Neuronal stem cell (in vitro differentiated cells): Measurements from ENCODE around the gene CDH13. TPM values are rescaled to one million over a fixed set of nuclear protein-coding genes. Genes with fewer than 3 reads are reported as not detected.
A peak's percentile ranks its signal among the peaks of the same experiment; 100 is the strongest.

Experiments
- DNase-seq: peaks from one replicate; pipeline ENCODE4 v3.0.0-alpha.2; 2013; ENCODE audit warnings: low spot score
- H2AFZ ChIP-seq: one replicate; pipeline ENCODE4 v1.6.1; 2013; ENCODE audit warnings: mild to moderate bottlenecking, low read length, inconsistent platforms
- H2AK5ac ChIP-seq: 2 replicates; pipeline ENCODE4 v1.6.1; 2013; ENCODE audit warnings: low read depth, mild to moderate bottlenecking, inconsistent platforms, low read length, moderate library complexity, mixed read lengths
- H2BK120ac ChIP-seq: 2 replicates; pipeline ENCODE4 v1.6.1; 2013; ENCODE audit warnings: low read depth, mild to moderate bottlenecking, inconsistent platforms, low read length, moderate library complexity, mixed read lengths
- H2BK12ac ChIP-seq: one replicate; pipeline ENCODE4 v1.6.1; 2013; ENCODE audit warnings: low read length, inconsistent platforms
- H2BK15ac ChIP-seq: 2 replicates; pipeline ENCODE4 v1.6.1; 2013; ENCODE audit warnings: mild to moderate bottlenecking, low read length, inconsistent platforms, mixed read lengths
- H2BK5ac ChIP-seq: one replicate; pipeline ENCODE4 v1.6.1; 2013; ENCODE audit warnings: inconsistent platforms, mild to moderate bottlenecking, low read length, moderate library complexity
- H3K14ac ChIP-seq: one replicate; pipeline ENCODE4 v1.6.1; 2013; ENCODE audit warnings: low read length, inconsistent platforms
- H3K18ac ChIP-seq: 2 replicates; pipeline ENCODE4 v1.6.1; 2013; ENCODE audit warnings: low read length, inconsistent platforms
- H3K23ac ChIP-seq: 2 replicates; pipeline ENCODE4 v1.6.1; 2013; ENCODE audit warnings: low read depth, mild to moderate bottlenecking, mixed read lengths, low read length, inconsistent platforms; ENCODE audit not compliant: poor library complexity
- H3K27ac ChIP-seq: replicated peaks from 3 replicates; pipeline ENCODE4 v1.5.1; 2013; ENCODE audit warnings: low read length, inconsistent platforms
- H3K27me3 ChIP-seq, 3 experiments: 2 replicates each; pipeline ENCODE4 v1.6.1; 2013; ENCODE audit warnings: low read length in 3 of 3, mild to moderate bottlenecking in 2 of 3, inconsistent platforms in 1 of 3, low read depth in 1 of 3, mixed read lengths in 1 of 3, moderate library complexity in 1 of 3; ENCODE audit not compliant: control insufficient read depth in 3 of 3, insufficient read depth in 3 of 3
- H3K36me3 ChIP-seq, 2 donors: replicated peaks in 1 of 2; 2 replicates each; pipeline ENCODE4 v1.6.1; 2013; ENCODE audit warnings: low read length in 2 of 2; ENCODE audit not compliant: control insufficient read depth in 2 of 2, insufficient read depth in 2 of 2
- H3K4ac ChIP-seq: 2 replicates; pipeline ENCODE4 v1.6.1; 2013; ENCODE audit warnings: inconsistent platforms, mild to moderate bottlenecking, low read length, moderate library complexity
- H3K4me1 ChIP-seq, 2 donors: 1 replicate in 1 of 2; 2 replicates in 1 of 2; pipeline ENCODE4 v1.6.1; 2013; ENCODE audit warnings: low read length in 2 of 2, low read depth in 1 of 2; ENCODE audit not compliant: control insufficient read depth in 2 of 2, insufficient read depth in 1 of 2
- H3K4me2 ChIP-seq: one replicate; pipeline ENCODE4 v1.6.1; 2013; ENCODE audit warnings: mild to moderate bottlenecking, low read length, inconsistent platforms; ENCODE audit not compliant: insufficient read depth, poor library complexity, severe bottlenecking
- H3K4me3 ChIP-seq, 2 donors: 2 replicates each; pipeline ENCODE4 v1.5.1; 2013; ENCODE audit warnings: low read length in 2 of 2, mild to moderate bottlenecking in 2 of 2, inconsistent platforms in 1 of 2, moderate library complexity in 1 of 2
- H3K79me1 ChIP-seq: one replicate; pipeline ENCODE4 v1.6.1; 2013; ENCODE audit warnings: low read depth, mild to moderate bottlenecking, inconsistent platforms, low read length, moderate library complexity
- H3K9ac ChIP-seq: one replicate; pipeline ENCODE4 v1.6.1; 2013; ENCODE audit warnings: mild to moderate bottlenecking, low read depth, low read length, inconsistent platforms; ENCODE audit not compliant: poor library complexity
- H3K9me3 ChIP-seq, 2 donors: replicated peaks in 1 of 2; 2 replicates each; pipeline versions ENCODE3 to v1.6.1; 2013; ENCODE audit warnings: low read length in 2 of 2, mild to moderate bottlenecking in 2 of 2, inconsistent platforms in 1 of 2, low read depth in 1 of 2, mixed read lengths in 1 of 2, moderate library complexity in 1 of 2; ENCODE audit not compliant: control insufficient read depth in 2 of 2, insufficient read depth in 1 of 2
- H4K8ac ChIP-seq: one replicate; pipeline ENCODE4 v1.6.1; 2013; ENCODE audit warnings: low read depth, mild to moderate bottlenecking, inconsistent platforms, low read length, moderate library complexity
- H4K91ac ChIP-seq: one replicate; pipeline ENCODE4 v1.6.1; 2013; ENCODE audit warnings: low read length, low read depth, mild to moderate bottlenecking, inconsistent platforms; ENCODE audit not compliant: poor library complexity
- WGBS, 2 donors: extraction: QIAGEN DNeasy Blood & Tissue Kit; methylation state at CpG; one replicate each; pipeline ENCODE4 v1.1.7; 2013; ENCODE audit warnings: missing lambda C conversion rate in 2 of 2, mixed read lengths in 1 of 2; ENCODE audit not compliant: insufficient read length in 2 of 2, insufficient replicate concordance in 1 of 2; ENCODE audit errors: extremely low coverage in 2 of 2; 5-methylcytosine and 5-hydroxymethylcytosine counted together
- polyA plus RNA-seq, 2 experiments: library from polyadenylated mRNA; stranded (reverse); fragments of 200-250 nt; gene quantifications; one replicate each; pipeline ENCODE4 v1.2.3, GENCODE V29; 2013

CDH13 gene
- 1.0 TPM for polyA plus RNA-seq (2013, experiment 1 of 2)
- polyA plus RNA-seq (2013, experiment 2 of 2) = 0.75 TPM

- Histone ChIP-seq H2AFZ (peak within 1 kb of the TSS; percentile 82), H3K27ac (no peak within 1 kb of the TSS), H3K18ac (peak within 1 kb of the TSS; percentile 88), H3K9ac (peak within 1 kb of the TSS; percentile 72), H2AK5ac (no peak within 1 kb of the TSS), H3K14ac (no peak within 1 kb of the TSS), H2BK5ac (no peak within 1 kb of the TSS), H3K4me1 (peaks cover 0 to 9% of the 10 kb centered on the region in 2 donors), H3K23ac (no peak within 1 kb of the TSS), H3K4ac (no peak within 1 kb of the TSS), H3K79me1 (no peaks in the 10 kb centered on the region), H4K8ac (no peak within 1 kb of the TSS), H2BK120ac (no peak within 1 kb of the TSS), H3K4me3 (peak within 1 kb of the TSS in 1 of 2 donors; percentile 81), H3K4me2 (peak within 1 kb of the TSS; percentile 95), H2BK15ac (no peak within 1 kb of the TSS), H4K91ac (no peak within 1 kb of the TSS), H3K9me3 (no peaks in the 10 kb centered on the region), H3K36me3 (no peaks in the 10 kb centered on the region), H2BK12ac (no peak within 1 kb of the TSS), H3K27me3 (peaks cover 0 to 64% (median 32%) of the 10 kb centered on the region in 3 experiments)
- DNase-seq = peak; percentile 18
- WGBS, 2 donors = no CpG with 5 or more reads among the region's 39 CpGs
Observed at GRCh38 chr16:82626791-82627261, at the start of gene CDH13. Gene CDH13, plus strand, starts transcription at chr16:82626969.

- Histone ChIP-seq H3K27me3 (no peaks in the 10 kb centered on the region), H3K9me3 (no peaks in the 10 kb centered on the region), H3K4ac (no peak overlapping the region), H3K4me1 (no peaks in the 10 kb centered on the region), H3K4me2 (no peak overlapping the region), H2BK15ac (no peak overlapping the region), H2BK5ac (no peak overlapping the region), H3K14ac (no peak overlapping the region), H3K9ac (no peak overlapping the region), H3K27ac (no peak overlapping the region), H3K79me1 (no peaks in the 10 kb centered on the region), H4K8ac (no peak overlapping the region), H3K23ac (no peak overlapping the region), H2AFZ (no peak overlapping the region), H3K4me3 (no peak overlapping the region), H3K36me3 (no peaks in the 10 kb centered on the region), H2BK120ac (no peak overlapping the region), H2AK5ac (no peak overlapping the region), H4K91ac (no peak overlapping the region), H2BK12ac (no peak overlapping the region), H3K18ac (no peak overlapping the region)
- no peak for DNase-seq
- WGBS, 2 donors = no CpG with 5 or more reads among the region's 7 CpGs
Observed at GRCh38 chr16:82580298-82580890, 46.4 kb upstream of the CDH13 start.

- H2BK15ac ChIP-seq = no peak overlapping the region
- no peak overlapping the region for H2AK5ac ChIP-seq
- H4K91ac ChIP-seq = no peak overlapping the region
- no peaks in the 10 kb centered on the region for H3K9me3 ChIP-seq
- H2AFZ ChIP-seq = no peak overlapping the region
- no peak overlapping the region for H2BK120ac ChIP-seq
- no peak overlapping the region for H3K4ac ChIP-seq
- H3K14ac ChIP-seq = no peak overlapping the region
- H3K79me1 ChIP-seq = no peaks in the 10 kb centered on the region
- no peak overlapping the region for H3K4me2 ChIP-seq
- no peak overlapping the region for H3K4me3 ChIP-seq
- H3K23ac ChIP-seq = no peak overlapping the region
- no peak overlapping the region for H2BK5ac ChIP-seq
- no peak for DNase-seq
- no peak overlapping the region for H3K27ac ChIP-seq
- no CpG with 5 or more reads among the region's 6 CpGs for WGBS, 2 donors
- H4K8ac ChIP-seq = no peak overlapping the region
- no peak overlapping the region for H2BK12ac ChIP-seq
- no peak overlapping the region for H3K18ac ChIP-seq
- no peaks in the 10 kb centered on the region for H3K27me3 ChIP-seq
- no peaks in the 10 kb centered on the region for H3K4me1 ChIP-seq
- H3K9ac ChIP-seq = no peak overlapping the region
- H3K36me3 ChIP-seq = no peaks in the 10 kb centered on the region
Observed at GRCh38 chr16:82582975-82583374, 43.8 kb upstream of the CDH13 start.

- WGBS, 2 donors = no CpG with 5 or more reads among the region's 3 CpGs
- Histone ChIP-seq H3K9me3 (no peaks in the 10 kb centered on the region), H3K79me1 (no peaks in the 10 kb centered on the region), H4K8ac (no peak overlapping the region), H3K4ac (no peak overlapping the region), H2BK5ac (no peak overlapping the region), H3K9ac (no peak overlapping the region), H2BK15ac (no peak overlapping the region), H2BK120ac (no peak overlapping the region), H4K91ac (no peak overlapping the region), H2AK5ac (no peak overlapping the region), H2BK12ac (no peak overlapping the region), H3K27me3 (no peaks in the 10 kb centered on the region), H3K4me1 (no peaks in the 10 kb centered on the region), H3K23ac (no peak overlapping the region), H3K36me3 (no peaks in the 10 kb centered on the region), H3K4me3 (no peak overlapping the region), H3K14ac (no peak overlapping the region), H3K27ac (no peak overlapping the region), H2AFZ (no peak overlapping the region), H3K18ac (no peak overlapping the region), H3K4me2 (no peak overlapping the region)
- no peak for DNase-seq
Observed at GRCh38 chr16:82583422-82583821, 43.3 kb upstream of the CDH13 start.
